Measurements from ENCODE around the gene LSM10. TPM values are rescaled to one million over a fixed set of nuclear protein-coding genes. Genes with fewer than 3 reads are reported as not detected.
A peak's percentile ranks its signal among the peaks of the same experiment; 100 is the strongest.

Gene LSM10
- total RNA-seq, 2 donors from 2014 or later = 22.4 to 30.3 TPM

DNA sequence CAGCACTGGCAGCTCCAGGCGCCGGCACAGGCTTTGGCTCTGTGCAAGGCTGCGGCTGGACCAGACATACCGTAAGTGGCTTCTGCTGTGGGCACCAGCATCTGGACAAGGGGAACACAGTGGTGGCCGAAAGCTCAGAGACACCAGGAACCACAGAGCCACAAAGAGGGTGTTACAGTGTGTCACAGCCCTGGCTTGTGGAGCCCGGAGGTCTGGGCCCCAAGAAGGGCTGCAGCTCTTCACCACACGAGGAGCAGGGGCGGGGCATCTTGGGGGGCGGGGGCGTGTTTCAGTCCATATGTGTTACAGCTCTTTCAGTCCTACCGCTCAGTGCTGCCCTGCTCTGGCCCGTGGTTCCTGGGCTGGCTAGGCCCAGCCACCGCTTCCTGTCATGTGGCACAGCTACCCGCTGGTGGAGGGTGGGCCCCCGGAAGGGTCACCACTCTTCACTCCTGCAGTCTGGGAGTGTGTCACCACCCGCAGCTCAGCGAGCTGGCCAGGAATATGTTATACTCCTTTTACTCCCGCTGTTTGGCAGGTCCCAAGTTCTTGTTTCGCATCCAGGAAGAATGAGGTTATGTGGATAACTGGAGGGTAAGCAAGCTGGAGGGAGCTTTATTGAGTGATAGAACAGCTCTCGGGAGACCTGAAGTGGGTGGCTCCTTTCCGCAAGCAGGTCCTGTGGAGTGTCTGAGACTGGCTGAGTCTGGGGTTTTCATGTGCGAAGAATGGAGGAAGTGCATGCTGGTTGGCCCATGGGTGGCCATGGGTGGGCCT, 3.3 kb upstream of the LSM10 start:
- no peaks in the 10 kb centered on the region for H3K27me3 ChIP-seq
- intact Hi-C loops (cut with DNase I) = no loop called here
- H3K36me3 ChIP-seq = no peaks in the 10 kb centered on the region
- peak overlapping the region; percentile 59 for H3K27ac ChIP-seq
- TF ChIP-seq, protein P1, sequence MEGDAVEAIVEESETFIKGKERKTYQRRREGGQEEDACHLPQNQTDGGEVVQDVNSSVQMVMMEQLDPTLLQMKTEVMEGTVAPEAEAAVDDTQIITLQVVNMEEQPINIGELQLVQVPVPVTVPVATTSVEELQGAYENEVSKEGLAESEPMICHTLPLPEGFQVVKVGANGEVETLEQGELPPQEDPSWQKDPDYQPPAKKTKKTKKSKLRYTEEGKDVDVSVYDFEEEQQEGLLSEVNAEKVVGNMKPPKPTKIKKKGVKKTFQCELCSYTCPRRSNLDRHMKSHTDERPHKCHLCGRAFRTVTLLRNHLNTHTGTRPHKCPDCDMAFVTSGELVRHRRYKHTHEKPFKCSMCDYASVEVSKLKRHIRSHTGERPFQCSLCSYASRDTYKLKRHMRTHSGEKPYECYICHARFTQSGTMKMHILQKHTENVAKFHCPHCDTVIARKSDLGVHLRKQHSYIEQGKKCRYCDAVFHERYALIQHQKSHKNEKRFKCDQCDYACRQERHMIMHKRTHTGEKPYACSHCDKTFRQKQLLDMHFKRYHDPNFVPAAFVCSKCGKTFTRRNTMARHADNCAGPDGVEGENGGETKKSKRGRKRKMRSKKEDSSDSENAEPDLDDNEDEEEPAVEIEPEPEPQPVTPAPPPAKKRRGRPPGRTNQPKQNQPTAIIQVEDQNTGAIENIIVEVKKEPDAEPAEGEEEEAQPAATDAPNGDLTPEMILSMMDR (IDR thresholded peaks at IDR 0.05) = no peak
- H3K9ac ChIP-seq (ENCODE audit: low read depth in 2 of 2, low read length in 2 of 2) = peak overlapping the region in 1 of 2 donors; percentile 56
- no peaks in the 10 kb centered on the region for H3K4me1 ChIP-seq
- no peaks in the 10 kb centered on the region for H3K9me3 ChIP-seq
- peak; percentile 67 for DNase-seq
- peak overlapping the region; percentile 9 for H3K4me3 ChIP-seq

DNA sequence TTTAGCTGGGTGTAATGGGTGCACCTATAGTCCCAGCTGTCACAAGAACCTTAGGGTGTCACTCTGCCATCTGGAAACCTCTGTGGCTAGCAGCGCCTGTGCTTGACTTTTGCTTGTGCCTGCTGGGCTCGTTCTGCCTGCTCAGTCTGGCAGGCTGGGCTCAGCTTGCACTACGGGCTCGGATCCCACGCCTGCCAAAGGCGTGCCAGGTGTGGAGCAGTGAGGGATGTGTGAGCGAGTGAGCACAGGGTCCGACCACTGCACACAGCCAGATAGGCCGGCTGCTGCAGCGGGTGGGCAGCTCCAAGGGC, 2.8 kb upstream of the LSM10 start:
- intact Hi-C loops (cut with DNase I) = no loop called here
- peak overlapping the region; percentile 9 for H3K4me3 ChIP-seq
- no peaks in the 10 kb centered on the region for H3K9me3 ChIP-seq
- no peaks in the 10 kb centered on the region for H3K36me3 ChIP-seq
- TF ChIP-seq, protein P1 (IDR thresholded peaks at IDR 0.05) = no peak
- no peak for DNase-seq
- no peaks in the 10 kb centered on the region for H3K27me3 ChIP-seq
- H3K4me1 ChIP-seq = no peaks in the 10 kb centered on the region
- H3K9ac ChIP-seq (ENCODE audit: low read depth in 2 of 2, low read length in 2 of 2) = peak overlapping the region in 1 of 2 donors; percentile 56
- peak overlapping the region; percentile 59 for H3K27ac ChIP-seq

DNA sequence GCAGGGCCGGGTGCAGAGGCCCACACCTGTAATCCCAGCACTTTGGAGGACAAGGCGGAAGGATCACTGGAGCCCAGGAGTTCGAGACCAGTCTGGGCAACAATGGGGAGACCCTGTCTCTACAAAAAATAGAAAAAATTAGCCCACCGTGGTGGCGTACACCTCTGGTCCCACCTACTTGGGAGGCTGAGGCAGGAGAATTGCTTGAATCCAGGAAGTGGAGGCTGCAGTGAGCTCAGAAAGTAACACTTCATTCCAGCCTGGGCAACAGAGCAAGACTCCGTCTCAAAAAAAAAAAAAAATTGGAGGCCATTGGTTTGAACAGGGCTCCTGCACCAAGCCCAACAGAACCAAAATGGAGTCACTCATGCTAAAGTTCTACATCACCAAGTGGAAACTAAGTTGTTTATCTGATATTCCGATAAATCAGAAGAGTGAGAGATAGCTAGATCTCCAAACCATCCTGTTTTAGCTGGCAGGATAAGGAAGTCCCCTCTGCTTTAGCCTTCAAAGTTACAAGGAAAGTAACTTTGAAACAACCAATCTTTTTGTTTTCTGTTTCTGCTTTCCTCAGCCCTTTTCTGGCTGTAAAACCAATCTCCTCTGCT, 766 bp upstream of the LSM10 start:
- H3K4me1 ChIP-seq = no peaks in the 10 kb centered on the region
- H3K27me3 ChIP-seq = no peaks in the 10 kb centered on the region
- peaks cover 3% of the 10 kb centered on the region for H3K36me3 ChIP-seq
- no peak overlapping the region for H3K27ac ChIP-seq
- TF ChIP-seq, protein P1 (IDR thresholded peaks at IDR 0.05) = no peak
- intact Hi-C loops (cut with DNase I) = no loop called here
- peak overlapping the region; percentile 83 for H3K4me3 ChIP-seq
- no peak overlapping the region for H3K9ac ChIP-seq (ENCODE audit: low read depth in 2 of 2, low read length in 2 of 2)
- H3K9me3 ChIP-seq = no peaks in the 10 kb centered on the region
- no peak for DNase-seq

DNA sequence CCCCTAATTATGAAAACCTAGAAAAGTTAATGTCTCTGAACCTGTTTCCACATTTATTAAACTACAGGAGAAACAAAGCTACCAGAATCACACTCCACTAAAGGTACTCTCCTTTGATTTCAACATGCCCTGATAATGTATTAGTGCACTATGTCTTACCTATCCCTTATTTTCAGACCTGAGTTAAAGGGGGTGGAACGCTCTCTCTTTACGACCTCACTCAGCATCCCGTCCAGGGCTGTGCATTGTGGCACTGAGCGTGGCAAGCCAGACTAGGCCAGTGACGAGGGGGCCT, 678 bp downstream of the LSM10 start:
- no peaks in the 10 kb centered on the region for H3K4me1 ChIP-seq
- peak overlapping the region; percentile 84 to 86 for H3K9ac ChIP-seq (ENCODE audit: low read depth in 2 of 2, low read length in 2 of 2)
- intact Hi-C loops (cut with DNase I) = no loop called here
- DNase-seq = no peak
- no peaks in the 10 kb centered on the region for H3K27me3 ChIP-seq
- TF ChIP-seq, protein P1 (IDR thresholded peaks at IDR 0.05) = no peak
- H3K27ac ChIP-seq = peak overlapping the region; percentile 82
- H3K4me3 ChIP-seq = peak overlapping the region; percentile 83
- H3K9me3 ChIP-seq = no peaks in the 10 kb centered on the region
- H3K36me3 ChIP-seq = peaks cover 10% of the 10 kb centered on the region

DNA sequence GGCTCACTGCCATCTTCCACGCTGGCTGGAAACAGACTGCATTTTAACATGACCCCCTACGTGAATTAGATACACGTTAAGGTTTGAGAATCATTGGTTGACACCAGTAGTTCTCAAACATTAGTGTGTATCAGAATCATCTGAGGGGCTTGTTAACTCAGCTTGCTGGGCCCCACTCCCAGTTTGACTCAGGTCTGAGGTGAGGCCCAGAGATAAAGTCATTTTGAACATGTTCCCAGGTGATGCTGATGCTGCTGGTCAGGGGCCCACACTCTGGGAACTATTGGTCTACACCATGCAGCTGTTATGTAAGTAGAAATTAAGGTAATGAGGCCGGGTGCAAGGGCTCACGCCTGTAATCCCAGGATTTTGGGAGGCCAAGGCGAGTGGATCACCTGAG, 1.3 kb downstream of the LSM10 start:
- intact Hi-C loops (cut with DNase I) = no loop called here
- no peaks in the 10 kb centered on the region for H3K27me3 ChIP-seq
- no peak overlapping the region for H3K9ac ChIP-seq (ENCODE audit: low read depth in 2 of 2, low read length in 2 of 2)
- DNase-seq = no peak
- H3K9me3 ChIP-seq = no peaks in the 10 kb centered on the region
- peaks cover 10% of the 10 kb centered on the region for H3K36me3 ChIP-seq
- no peak overlapping the region for H3K27ac ChIP-seq
- no peaks in the 10 kb centered on the region for H3K4me1 ChIP-seq
- TF ChIP-seq, protein P1 (IDR thresholded peaks at IDR 0.05) = no peak
- H3K4me3 ChIP-seq = no peak overlapping the region

Measured in colonic mucosa (tissue), 4 donors.